Measurements from ENCODE around the gene RAD50. TPM values are rescaled to one million over a fixed set of nuclear protein-coding genes. Genes with fewer than 3 reads are reported as not detected.
A peak's percentile ranks its signal among the peaks of the same experiment; 100 is the strongest.

The RAD50 gene
- total and polyA plus RNA-seq, 5 experiments from 2014 or later = 12.0 to 36.1 (median 30.2) TPM

GRCh38 chr5:132658381-132659302 lies 101.9 kb downstream of the RAD50 start:
- DNase-seq = no peak
- Mint-ChIP-seq H3K36me3 (no peaks in the 10 kb centered on the region), H3K9me3 (no peaks in the 10 kb centered on the region), H3K27ac (no peak overlapping the region), H3K4me3 (peak overlapping the region in 1 of 10 donors; percentile 43), H3K4me1 (peaks cover 7 to 15% (median 12%) of the 10 kb centered on the region in 4 donors), H3K27me3 (peaks cover 18 to 56% (median 28%) of the 10 kb centered on the region in 5 donors)
- POLR2A ChIA-PET = no interaction called here
- no peak for ATAC-seq

GRCh38 chr5:132659598-132660493 lies 103.1 kb downstream of the RAD50 start:
- DNase-seq (no peak), ATAC-seq (no peak)
- Mint-ChIP-seq H3K4me1 (peaks cover 7 to 21% (median 11%) of the 10 kb centered on the region in 4 donors), H3K9me3 (no peaks in the 10 kb centered on the region), H3K4me3 (no peak overlapping the region), H3K27me3 (peaks cover 10 to 48% (median 21%) of the 10 kb centered on the region in 5 donors), H3K36me3 (no peaks in the 10 kb centered on the region), H3K27ac (no peak overlapping the region)
- POLR2A ChIA-PET = no interaction called here

DNA sequence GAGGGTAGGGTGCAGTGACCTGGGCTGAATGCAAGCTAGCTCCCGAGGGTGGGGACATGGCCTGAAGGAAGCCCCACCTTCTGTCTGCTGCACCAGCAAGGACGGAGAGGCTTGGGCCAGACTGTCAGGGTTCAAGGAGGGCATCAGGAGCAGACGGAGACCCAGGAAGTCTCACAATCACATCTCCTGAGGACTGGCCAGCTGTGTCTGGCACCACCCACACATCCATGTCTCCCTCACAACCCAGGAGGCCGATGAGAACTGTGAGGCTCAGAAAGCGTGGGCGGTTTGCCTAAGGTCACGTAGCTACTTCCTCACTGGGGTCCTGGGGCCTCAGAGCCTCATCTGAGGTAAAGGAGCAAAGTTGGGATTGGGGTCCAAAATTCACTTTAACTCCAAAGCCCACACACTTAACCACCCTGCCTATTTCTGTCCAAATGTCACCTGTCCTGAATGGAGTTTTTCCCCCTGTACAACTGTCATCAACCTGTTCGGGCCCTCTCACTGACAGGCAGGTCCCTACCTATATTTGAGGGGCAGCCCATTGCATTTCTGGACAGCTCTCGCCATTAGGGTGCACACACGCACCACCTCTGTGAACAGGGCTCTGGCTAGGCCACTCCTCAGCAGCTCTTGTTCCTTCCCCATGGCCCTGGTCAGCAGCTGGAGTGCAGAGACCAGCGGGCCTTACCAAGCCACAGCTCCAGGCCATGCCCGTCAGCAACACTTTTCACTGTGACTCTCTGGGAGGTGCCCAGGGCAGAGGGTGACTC lies 104.6 kb downstream of the RAD50 start:
- peaks cover 7 to 21% (median 10%) of the 10 kb centered on the region in 4 donors for H3K4me1 Mint-ChIP-seq
- H3K27ac Mint-ChIP-seq = peak overlapping the region in 1 of 10 donors; percentile 78
- POLR2A ChIA-PET = no interaction called here

GRCh38 chr5:132662004-132662401 lies 105.2 kb downstream of the RAD50 start:
- H3K4me3 Mint-ChIP-seq = no peak overlapping the region
- H3K27ac Mint-ChIP-seq = peak overlapping the region in 2 of 10 donors; percentile 12 to 29
- no peak for ATAC-seq
- H3K4me1 Mint-ChIP-seq = peaks cover 2 to 15% (median 5%) of the 10 kb centered on the region in 4 donors
- H3K9me3 Mint-ChIP-seq = no peaks in the 10 kb centered on the region
- peaks cover 0 to 39% (median 18%) of the 10 kb centered on the region in 5 donors for H3K27me3 Mint-ChIP-seq
- DNase-seq = no peak
- POLR2A ChIA-PET = no interaction called here
- no peaks in the 10 kb centered on the region for H3K36me3 Mint-ChIP-seq

More for the DNA sequence above, 104.6 kb downstream of the RAD50 start:
- Mint-ChIP-seq H3K27me3 (peaks cover 5 to 45% (median 20%) of the 10 kb centered on the region in 5 donors), H3K36me3 (no peaks in the 10 kb centered on the region), H3K4me3 (no peak overlapping the region), H3K9me3 (no peaks in the 10 kb centered on the region)
- no peak for DNase-seq
- ATAC-seq = no peak

GRCh38 chr5:132662925-132663770 lies 106.4 kb downstream of the RAD50 start:
- H3K9me3 Mint-ChIP-seq = no peaks in the 10 kb centered on the region
- H3K4me3 Mint-ChIP-seq = peak overlapping the region in 1 of 10 donors; percentile 55
- peak in 1 of 10 donors; percentile 37 for DNase-seq
- H3K4me1 Mint-ChIP-seq = peaks cover 0 to 10% (median 1%) of the 10 kb centered on the region in 4 donors
- H3K36me3 Mint-ChIP-seq = no peaks in the 10 kb centered on the region
- ATAC-seq = no peak
- peak overlapping the region in 3 of 10 donors; percentile 27 to 95 (median 72) for H3K27ac Mint-ChIP-seq
- POLR2A ChIA-PET = no interaction called here
- H3K27me3 Mint-ChIP-seq = peaks cover 0 to 28% (median 15%) of the 10 kb centered on the region in 5 donors

DNA sequence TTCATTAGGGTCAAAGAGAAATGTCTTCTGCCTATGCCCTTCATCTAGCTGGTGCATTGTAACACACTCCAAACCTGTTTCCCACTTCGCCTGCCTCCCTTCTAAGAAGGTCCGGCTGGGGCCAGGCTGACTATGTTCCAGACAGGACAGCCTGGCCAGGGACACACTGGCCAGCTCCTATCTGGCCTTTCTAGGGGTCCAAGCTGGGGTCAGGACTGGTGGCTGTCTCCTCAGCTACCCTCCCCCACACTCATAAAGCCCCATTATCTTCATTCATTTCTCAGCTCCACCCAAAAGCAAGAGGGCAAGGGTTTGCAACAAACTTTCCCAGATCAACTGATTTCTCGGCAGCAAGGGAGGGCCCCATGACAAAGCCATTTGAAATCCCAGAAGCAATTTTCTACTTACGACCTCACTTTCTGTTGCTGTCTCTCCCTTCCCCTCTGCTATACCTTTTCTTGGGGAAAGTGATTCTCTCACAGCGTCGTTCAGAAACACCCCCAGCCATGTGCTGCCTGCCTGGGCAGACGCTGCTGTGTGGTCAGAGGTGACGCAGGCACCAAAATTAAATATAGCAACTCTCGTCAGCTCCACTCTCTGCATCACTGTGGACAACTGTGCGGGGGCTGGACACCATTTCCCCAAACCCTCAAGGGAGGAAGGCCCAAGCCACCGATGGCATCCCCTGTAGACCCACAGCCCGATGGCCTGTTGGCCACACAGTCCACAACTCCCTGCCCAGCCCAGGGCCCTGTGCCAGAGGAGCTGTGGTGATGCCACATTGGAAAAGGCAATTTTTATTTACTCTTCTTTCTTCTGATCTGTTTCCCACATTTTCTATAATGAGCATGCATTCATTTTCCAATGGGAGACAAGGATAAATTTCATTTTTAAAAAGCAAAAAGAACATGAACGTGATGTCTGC lies 107.3 kb downstream of the RAD50 start:
- Mint-ChIP-seq H3K4me1 (peaks cover 0 to 10% (median under 1%) of the 10 kb centered on the region in 4 donors), H3K9me3 (no peaks in the 10 kb centered on the region), H3K4me3 (peak overlapping the region in 1 of 10 donors; percentile 67), H3K27ac (peak overlapping the region in 3 of 10 donors; percentile 33 to 95 (median 82)), H3K36me3 (no peaks in the 10 kb centered on the region), H3K27me3 (peaks cover 0 to 19% (median 6%) of the 10 kb centered on the region in 5 donors)
- ATAC-seq = no peak
- DNase-seq = peak in 1 of 10 donors; percentile 27
- POLR2A ChIA-PET = no interaction called here

- DNase-seq = no peak
- peaks cover 0 to 10% (median under 1%) of the 10 kb centered on the region in 4 donors for H3K4me1 Mint-ChIP-seq
- H3K36me3 Mint-ChIP-seq = no peaks in the 10 kb centered on the region
- peak overlapping the region in 2 of 10 donors; percentile 32 to 95 for H3K27ac Mint-ChIP-seq
- H3K4me3 Mint-ChIP-seq = no peak overlapping the region
- H3K9me3 Mint-ChIP-seq = no peaks in the 10 kb centered on the region
- POLR2A ChIA-PET = no interaction called here
- no peak for ATAC-seq
- H3K27me3 Mint-ChIP-seq = peaks cover 0 to 12% (median 4%) of the 10 kb centered on the region in 5 donors
These were observed 108.0 kb downstream of the RAD50 start for GRCh38 chr5:132664696-132665209.

DNA sequence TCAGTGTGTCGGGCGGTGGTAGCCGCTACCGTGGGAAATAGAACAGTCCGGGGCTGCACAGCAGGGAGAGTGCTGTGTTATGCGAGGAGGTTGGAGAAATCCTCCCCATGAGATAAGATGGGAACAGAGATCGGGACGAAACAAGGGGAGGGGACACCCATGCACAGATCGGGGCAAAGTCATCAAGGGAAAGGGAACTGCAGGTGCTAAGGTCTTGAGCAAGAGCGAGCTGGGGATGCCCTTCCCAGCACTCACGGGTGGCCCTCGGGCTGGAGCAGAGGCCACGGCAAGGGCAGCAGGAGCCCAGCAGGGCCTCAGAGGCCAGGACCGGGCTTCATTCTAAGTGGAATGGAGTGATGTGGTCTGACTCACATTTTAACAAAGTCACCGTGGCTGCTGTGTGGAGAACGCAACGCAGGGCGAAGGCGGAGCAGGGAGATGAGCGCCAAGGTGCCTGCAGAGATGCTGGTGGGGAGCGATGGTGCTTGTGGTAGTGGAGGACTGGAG lies 108.8 kb downstream of the RAD50 start:
- POLR2A ChIA-PET = no interaction called here
- H3K4me1 Mint-ChIP-seq = peaks cover 0 to 10% (median under 1%) of the 10 kb centered on the region in 4 donors
- no peaks in the 10 kb centered on the region for H3K36me3 Mint-ChIP-seq
- no peaks in the 10 kb centered on the region for H3K9me3 Mint-ChIP-seq
- DNase-seq (no peak), ATAC-seq (no peak)
- no peak overlapping the region for H3K27ac Mint-ChIP-seq
- peaks cover 0 to 9% (median 3%) of the 10 kb centered on the region in 5 donors for H3K27me3 Mint-ChIP-seq
- H3K4me3 Mint-ChIP-seq = no peak overlapping the region

- Mint-ChIP-seq H3K27me3 (peaks cover 0 to 9% (median 0%) of the 10 kb centered on the region in 5 donors), H3K9me3 (no peaks in the 10 kb centered on the region), H3K27ac (peak overlapping the region in 1 of 10 donors; percentile 31), H3K4me1 (peaks cover 0 to 10% (median under 1%) of the 10 kb centered on the region in 4 donors), H3K4me3 (no peak overlapping the region), H3K36me3 (no peaks in the 10 kb centered on the region)
- no peak for ATAC-seq
- DNase-seq = no peak
- POLR2A ChIA-PET = no interaction called here
These were observed 109.7 kb downstream of the RAD50 start for GRCh38 chr5:132666310-132667123.

DNA sequence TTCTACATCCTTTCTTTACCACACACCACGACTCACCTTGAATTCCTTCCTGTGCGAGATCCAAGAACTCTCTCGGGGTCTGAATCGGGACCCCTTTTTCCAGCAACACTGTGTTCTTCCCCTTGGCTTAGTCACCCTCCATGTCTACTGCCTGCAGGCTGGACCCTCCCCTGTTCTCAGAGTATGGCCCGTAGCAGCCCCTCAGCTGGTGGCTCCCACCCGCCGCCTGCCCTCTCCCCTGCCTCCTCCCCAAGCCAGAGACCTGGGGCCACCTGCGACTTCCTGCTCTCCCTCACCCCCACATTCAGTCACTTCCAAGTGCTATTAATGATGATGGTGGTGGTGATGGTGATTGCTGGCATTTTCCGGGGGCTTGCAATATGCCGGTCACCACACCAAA lies 110.5 kb downstream of the RAD50 start:
- POLR2A ChIA-PET = no interaction called here
- Mint-ChIP-seq H3K9me3 (no peaks in the 10 kb centered on the region), H3K27me3 (peaks cover 0 to 9% (median 0%) of the 10 kb centered on the region in 5 donors), H3K27ac (no peak overlapping the region), H3K36me3 (no peaks in the 10 kb centered on the region), H3K4me1 (peaks cover 0 to 10% (median under 1%) of the 10 kb centered on the region in 4 donors), H3K4me3 (no peak overlapping the region)
- DNase-seq = no peak
- no peak for ATAC-seq
